GM18511 (cell line): ENCODE results near the gene CCDC102A.

ENCODE experiments used
- ATAC-seq: cut with Tn5 transposase; IDR thresholded peaks from one replicate; pipeline ENCODE4 v1.9.1; 2021; ENCODE audit warnings: mild to moderate bottlenecking, moderate library complexity; ENCODE audit not compliant: unreplicated experiment

Gene CCDC102A

DNA sequence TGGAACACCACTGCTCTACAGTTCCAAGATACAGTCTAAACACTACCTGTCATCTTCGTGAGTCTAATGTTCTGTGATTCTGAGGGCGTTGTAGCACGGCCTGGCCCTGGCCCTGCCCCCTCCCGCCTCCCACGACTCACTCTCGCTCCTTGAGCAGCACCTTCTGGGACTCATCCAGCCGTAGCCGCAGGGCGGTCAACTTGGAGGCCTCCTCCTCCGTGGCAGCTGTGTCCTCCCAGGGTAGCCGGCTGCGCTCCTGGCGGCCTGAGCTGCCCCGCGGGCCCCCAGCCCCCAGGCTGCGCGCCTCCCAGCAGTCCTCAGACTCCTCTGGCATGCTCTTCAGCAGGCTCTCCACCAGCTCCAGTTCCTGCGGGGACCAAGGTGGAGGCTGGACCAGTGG is 10.6 kb downstream of the CCDC102A start:
- ATAC-seq, result no peak

DNA sequence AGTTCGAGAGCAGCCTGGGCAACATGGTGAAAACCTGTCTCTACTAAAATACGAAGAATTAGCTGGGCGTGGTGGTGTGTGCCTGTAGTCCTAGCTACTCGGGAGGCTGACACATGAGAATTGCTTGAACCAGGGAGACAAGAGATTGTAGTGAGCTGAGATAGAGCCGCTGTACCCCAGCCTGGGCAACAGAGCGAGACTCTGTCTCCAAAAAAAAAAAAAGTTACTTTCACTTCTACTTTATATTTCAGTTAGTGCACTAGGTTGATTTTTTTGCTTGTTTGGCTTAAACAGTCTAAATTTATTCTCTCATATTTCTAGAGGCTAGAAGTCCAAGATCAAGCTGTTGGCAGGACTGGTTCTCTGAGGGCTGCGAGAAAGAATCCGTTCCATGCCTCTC is 13.4 kb downstream of the CCDC102A start:
- ATAC-seq, result no peak

DNA sequence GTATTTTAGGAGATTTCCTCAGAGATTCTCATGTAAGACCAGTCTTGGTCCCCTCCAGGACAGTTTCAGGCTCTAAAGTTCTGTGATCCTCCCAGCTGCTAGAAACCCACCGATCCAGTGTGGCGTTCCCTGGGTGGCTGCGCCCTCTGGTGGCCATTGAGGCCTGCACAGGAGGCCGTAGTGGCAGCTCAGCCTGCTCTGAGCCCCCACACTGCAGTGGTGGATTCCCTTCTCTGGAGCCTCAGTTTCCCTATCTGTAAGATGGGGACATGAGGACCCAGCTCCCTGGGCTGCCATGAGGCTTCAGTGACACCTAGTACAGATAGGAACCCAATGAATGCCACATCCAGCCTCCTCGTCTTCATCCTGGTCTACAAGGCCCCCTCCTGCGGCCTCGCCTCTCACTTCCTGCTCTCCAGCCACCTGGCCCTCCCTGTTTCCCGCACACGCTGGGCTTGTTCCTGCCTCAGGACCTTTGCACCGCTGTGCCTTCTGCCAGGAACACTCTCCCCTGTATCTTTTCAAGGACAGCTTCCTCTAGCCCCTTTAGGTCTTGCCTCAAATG is 16.5 kb downstream of the CCDC102A start:
- ATAC-seq, result peak; percentile 69

GRCh38 chr16:57518922-57519321 is 17.4 kb downstream of the CCDC102A start:
- no peak for ATAC-seq

DNA sequence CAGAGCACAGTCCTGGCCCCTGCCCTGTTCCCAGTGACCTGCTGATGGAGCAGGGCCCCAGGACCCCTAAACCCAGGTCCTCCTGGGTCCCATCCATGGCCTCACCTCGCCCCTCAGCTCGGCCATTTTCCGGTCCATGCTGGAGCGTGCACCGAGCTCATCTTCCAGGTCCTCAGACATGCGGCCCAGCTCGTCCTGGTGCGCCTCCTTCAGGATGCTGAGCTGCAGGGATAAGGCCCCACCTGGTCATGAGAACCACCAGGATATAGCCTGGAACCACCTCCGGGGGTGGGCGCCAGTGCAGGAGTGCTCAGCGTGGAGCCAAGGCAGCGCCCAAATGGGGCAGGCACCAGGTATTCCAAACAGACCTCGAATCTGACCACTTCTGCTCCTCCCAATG is 17.9 kb downstream of the CCDC102A start:
- no peak for ATAC-seq

GRCh38 chr16:57517397-57518367 is 18.7 kb downstream of the CCDC102A start:
- ATAC-seq, result no peak

- ATAC-seq, result no peak
These were observed 19.6 kb downstream of the CCDC102A start for GRCh38 chr16:57516773-57517172.

GRCh38 chr16:57516176-57516725 is 20.1 kb downstream of the CCDC102A start:
- no peak for ATAC-seq

DNA sequence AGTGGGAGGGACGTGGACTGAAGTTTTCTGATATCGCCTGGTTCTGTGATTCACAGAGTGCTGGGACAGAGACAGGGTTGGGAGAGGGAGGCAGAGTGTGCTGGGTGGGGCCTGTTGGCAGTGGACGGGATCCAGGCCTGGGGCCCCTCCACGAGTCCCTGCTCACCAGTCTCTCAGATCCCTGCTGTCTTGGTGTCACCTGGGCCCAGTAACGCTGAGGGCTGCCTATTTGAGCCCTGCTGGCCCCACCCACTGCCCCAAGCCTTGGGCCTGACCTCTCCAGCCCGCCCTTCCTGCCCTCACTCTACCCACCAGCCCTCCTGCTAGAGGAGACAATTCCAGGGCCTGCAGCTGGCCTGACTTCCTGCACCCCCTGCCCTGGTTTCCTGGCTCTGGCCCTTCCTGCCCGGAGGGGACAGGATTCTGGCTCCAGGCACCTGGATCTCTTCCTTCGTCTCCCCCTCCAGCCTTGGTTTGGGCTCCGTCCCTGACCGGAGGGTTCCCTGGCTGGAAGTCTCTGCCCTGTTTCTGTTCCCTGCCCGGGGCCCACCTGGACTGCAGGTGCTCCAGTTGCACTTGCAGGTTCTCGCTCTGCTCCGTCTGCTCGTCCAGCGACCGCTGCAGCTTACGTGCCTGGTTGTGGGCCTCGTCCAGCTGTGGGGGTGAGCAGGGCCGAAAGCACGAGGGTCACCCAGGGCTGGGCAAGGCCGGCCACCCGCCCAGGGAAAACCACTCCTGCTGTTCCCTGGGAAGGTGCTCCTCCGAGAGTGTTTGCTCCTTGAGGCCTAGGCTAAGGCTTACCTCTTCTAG is 21.4 kb downstream of the CCDC102A start:
- no peak for ATAC-seq

GRCh38 chr16:57514371-57514770 is 22.0 kb downstream of the CCDC102A start:
- no peak for ATAC-seq

GRCh38 chr16:57513371-57514102 is 22.8 kb downstream of the CCDC102A start:
- ATAC-seq, result no peak

DNA sequence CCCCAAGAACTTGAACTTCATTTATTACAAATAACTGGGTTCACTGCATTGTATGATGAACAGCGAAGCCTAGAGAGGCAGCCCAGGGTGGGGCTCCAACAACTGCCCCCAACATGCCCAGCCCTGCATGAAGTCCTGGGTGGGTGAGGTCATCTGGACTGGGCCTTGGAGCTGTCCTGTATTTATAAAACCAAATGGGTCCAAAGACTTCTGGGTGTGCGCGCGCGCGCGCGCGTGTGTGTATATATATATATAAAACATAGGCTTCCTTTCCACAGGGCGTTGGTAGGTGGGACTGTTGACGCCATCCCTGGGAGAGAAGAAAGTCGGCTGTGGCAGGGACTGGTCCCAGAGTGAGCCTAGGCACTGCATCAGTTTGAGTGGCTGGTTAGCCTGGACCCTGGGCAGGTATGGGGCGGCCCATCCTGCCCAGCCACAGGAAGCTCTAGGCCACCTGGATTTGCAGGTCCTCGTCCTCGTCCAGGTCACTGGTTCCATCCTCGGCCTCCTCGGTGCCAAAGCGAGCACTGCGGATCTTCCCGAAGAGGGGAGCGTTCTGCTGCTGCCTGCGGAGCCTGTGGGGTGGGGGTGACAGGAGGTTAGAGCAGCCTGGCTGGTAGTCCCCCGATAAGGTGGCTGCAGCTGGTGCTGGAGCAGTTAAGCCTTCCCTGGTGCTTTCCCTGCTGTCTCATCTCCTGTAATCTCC is 23.9 kb downstream of the CCDC102A start:
- ATAC-seq, result no peak

GRCh38 chr16:57510016-57510871 is 26.1 kb downstream of the CCDC102A start:
- ATAC-seq, result no peak

DNA sequence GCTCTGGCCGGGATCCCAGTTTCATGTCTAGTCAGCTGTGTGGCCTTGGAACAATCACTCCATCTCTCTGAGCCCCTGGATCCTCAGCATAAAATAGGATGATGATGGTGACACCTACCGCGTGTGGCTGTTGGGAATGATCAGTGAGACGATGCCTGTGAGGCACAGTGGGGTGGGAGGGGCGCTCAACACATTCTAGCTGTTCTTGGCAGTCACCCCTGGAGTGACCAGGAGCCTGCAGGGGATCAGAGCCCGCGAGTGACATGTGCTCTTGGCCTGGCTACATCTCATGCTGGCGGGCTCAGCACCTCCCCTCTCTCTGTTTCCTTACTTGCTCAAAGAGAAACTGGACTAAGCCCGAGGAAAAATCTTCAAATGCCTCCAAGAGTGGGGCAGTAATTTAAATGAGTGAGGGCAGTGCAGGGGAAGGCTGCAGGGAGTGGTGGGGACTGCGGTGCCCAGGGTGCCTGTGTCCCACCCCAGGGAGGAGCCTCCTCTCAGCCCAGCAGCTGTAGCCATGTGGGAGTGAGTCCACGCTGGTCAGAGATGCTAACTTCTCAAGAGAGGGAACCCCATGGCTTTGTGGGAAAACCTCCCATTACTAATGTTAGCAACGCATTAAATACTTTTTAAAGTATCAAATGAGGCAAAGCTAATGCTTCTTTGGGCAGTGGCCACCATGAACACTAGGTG is 27.0 kb downstream of the CCDC102A start:
- ATAC-seq, result no peak

- no peak for ATAC-seq
These were observed 28.3 kb downstream of the CCDC102A start for GRCh38 chr16:57508035-57508425.

- ATAC-seq, result no peak
These were observed 29.0 kb downstream of the CCDC102A start for GRCh38 chr16:57507136-57508034.

GRCh38 chr16:57505169-57505568 is 31.2 kb downstream of the CCDC102A start:
- no peak for ATAC-seq
